ENCODE results near the gene SASH1. TPM values are rescaled to one million over a fixed set of nuclear protein-coding genes. Genes with fewer than 3 reads are reported as not detected.

SASH1 gene
- total and polyA plus RNA-seq, 2 donors (not counting 3 experiments of a cell fraction or from before 2014, with no cell fraction given): 18.5 to 103 TPM

DNA sequence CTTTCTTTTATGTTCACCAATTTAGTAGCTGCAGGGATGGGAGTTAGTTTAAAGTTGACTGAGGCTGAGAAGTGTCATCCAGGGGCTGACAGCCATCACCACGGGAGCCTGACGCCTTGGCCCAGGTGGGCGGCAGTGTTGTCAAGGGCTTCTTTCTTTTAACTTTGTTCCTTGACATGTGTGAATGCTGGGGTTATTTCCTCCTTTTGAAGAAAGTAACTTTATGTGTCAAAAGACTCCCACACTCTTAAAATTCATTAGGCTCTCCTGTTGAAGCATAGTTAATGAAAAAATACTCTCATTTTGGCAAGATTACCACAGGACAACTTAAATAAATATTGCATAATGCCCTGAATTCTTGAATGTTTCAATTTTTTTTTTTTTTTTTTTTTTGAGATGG lies 50.0 kb downstream of the SASH1 start:
- H3K9ac ChIP-seq (replicated peaks; ENCODE audit: extremely low read depth, insufficient read depth, low read length): no peak overlapping the region
- H3K27ac ChIP-seq (ENCODE audit: insufficient read depth, low read depth, low read length): no peak overlapping the region
- H3K4me1 ChIP-seq (ENCODE audit: control insufficient read depth, extremely low read depth, insufficient read depth, low read length): peaks cover 20% of the 10 kb centered on the region
- no peaks in the 10 kb centered on the region for H3K27me3 ChIP-seq (ENCODE audit: control insufficient read depth in 2 of 2, insufficient read depth in 2 of 2, low read length in 2 of 2)
- BruUV-seq (replicated peaks): no TSS peak
- H3K36me3 ChIP-seq (ENCODE audit: control insufficient read depth in 2 of 2, extremely low read depth in 1 of 2, insufficient read depth in 2 of 2, low read length in 2 of 2): peaks cover 2 to 7% of the 10 kb centered on the region in 2 experiments
- ChIA-PET CTCF (interaction anchor here (1.1 kb wide), 1 partner anchor 215 kb away, joined by 3 read pairs; no protein-coding TSS in a partner anchor), POLR2A (no interaction called here)
- dilution Hi-C loops (cut with MboI; ENCODE audit: extremely low pct_ligation_motif_present, low sequenced_read_pairs) (no loop called here), intact Hi-C loops (cut with micrococcal nuclease) (no loop called here)
- TF ChIP-seq JUN (IDR thresholded peaks at IDR 0.05; ENCODE audit: borderline replicate concordance, insufficient read depth, insufficient read length, low read depth) (no peak), GATA2 (IDR thresholded peaks at IDR 0.05; ENCODE audit: insufficient read depth, insufficient read length, low read depth, low read length) (no peak), POLR2A (IDR thresholded peaks at IDR 0.05; ENCODE audit: low read depth, low read length) (no peak), EZH2 (IDR thresholded peaks at IDR 0.05; ENCODE audit: borderline replicate concordance, low read depth, low read length, severe bottlenecking) (no peak), POLR2AphosphoS5 (IDR thresholded peaks at IDR 0.05; ENCODE audit: insufficient read depth, low read depth, low read length) (no peak), FOS (IDR thresholded peaks at IDR 0.05; ENCODE audit: borderline replicate concordance, insufficient read depth, low read length) (no peak)
- TF ChIP-seq, protein P1, sequence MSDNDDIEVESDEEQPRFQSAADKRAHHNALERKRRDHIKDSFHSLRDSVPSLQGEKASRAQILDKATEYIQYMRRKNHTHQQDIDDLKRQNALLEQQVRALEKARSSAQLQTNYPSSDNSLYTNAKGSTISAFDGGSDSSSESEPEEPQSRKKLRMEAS (IDR thresholded peaks at IDR 0.05; ENCODE audit: insufficient read depth, insufficient read length): no peak
- H3K79me2 ChIP-seq (ENCODE audit: control insufficient read depth, insufficient read depth, low read length): peaks cover 77% of the 10 kb centered on the region
- H3K9me1 ChIP-seq (replicated peaks; ENCODE audit: control insufficient read depth, extremely low read depth, insufficient read depth, low read length): no peaks in the 10 kb centered on the region
- FAIRE-seq (no peak), DNase-seq (ENCODE audit: low read depth, low spot score) (no peak)
- H3K4me3 ChIP-seq (replicated peaks in 1 of 3; ENCODE audit: insufficient read depth in 1 of 3, low read depth in 1 of 3, low read length in 3 of 3): no peak overlapping the region
- H3K4me2 ChIP-seq (ENCODE audit: insufficient read depth, low read length): no peak overlapping the region
- no peak overlapping the region for H2AFZ ChIP-seq (ENCODE audit: low read depth, low read length)
- H3K9me3 ChIP-seq (replicated peaks; ENCODE audit: control insufficient read depth, insufficient read depth, low read length): no peaks in the 10 kb centered on the region
- no peaks in the 10 kb centered on the region for H4K20me1 ChIP-seq (replicated peaks; ENCODE audit: control insufficient read depth, extremely low read depth, insufficient read depth, low read length)

DNA sequence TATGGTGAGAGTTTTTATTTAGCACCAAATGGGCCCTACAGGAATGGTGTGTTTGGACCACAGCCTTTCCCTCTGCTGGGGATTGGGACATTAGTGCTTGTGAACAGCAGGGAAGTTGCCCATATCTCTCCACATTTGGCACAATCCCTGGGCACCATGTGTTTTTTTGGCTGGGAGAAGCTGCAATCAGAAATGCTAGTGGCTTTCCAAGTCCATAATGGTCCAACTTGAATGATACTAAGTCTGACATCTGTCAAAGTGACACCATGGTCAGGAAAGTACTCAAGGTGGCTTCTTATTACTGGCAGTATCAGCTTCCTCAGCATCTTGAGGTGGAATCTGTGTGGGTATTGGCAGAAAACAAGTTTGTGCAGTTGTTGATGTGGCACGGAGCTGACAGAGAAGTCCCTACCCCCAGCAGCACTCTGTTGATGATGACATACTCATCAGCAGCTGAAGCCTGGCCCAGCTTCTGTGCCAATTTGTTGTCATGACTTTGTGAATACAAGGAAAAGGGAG lies 53.0 kb downstream of the SASH1 start:
- DNase-seq (ENCODE audit: low read depth, low spot score): peak; percentile 51
- intact Hi-C loops (cut with micrococcal nuclease): no loop called here
- Histone ChIP-seq H2AFZ (ENCODE audit: low read depth, low read length) (no peak overlapping the region), H3K27ac (ENCODE audit: insufficient read depth, low read depth, low read length) (peak overlapping the region; percentile 98), H3K4me1 (ENCODE audit: control insufficient read depth, extremely low read depth, insufficient read depth, low read length) (peaks cover 41% of the 10 kb centered on the region), H4K20me1 (replicated peaks; ENCODE audit: control insufficient read depth, extremely low read depth, insufficient read depth, low read length) (no peaks in the 10 kb centered on the region), H3K79me2 (ENCODE audit: control insufficient read depth, insufficient read depth, low read length) (peaks cover 80% of the 10 kb centered on the region), H3K9me3 (replicated peaks; ENCODE audit: control insufficient read depth, insufficient read depth, low read length) (no peaks in the 10 kb centered on the region), H3K9ac (replicated peaks; ENCODE audit: extremely low read depth, insufficient read depth, low read length) (no peak overlapping the region), H3K4me2 (ENCODE audit: insufficient read depth, low read length) (no peak overlapping the region), H3K27me3 (ENCODE audit: control insufficient read depth in 2 of 2, insufficient read depth in 2 of 2, low read length in 2 of 2) (no peaks in the 10 kb centered on the region), H3K4me3 (replicated peaks in 1 of 3; ENCODE audit: insufficient read depth in 1 of 3, low read depth in 1 of 3, low read length in 3 of 3) (no peak overlapping the region), H3K9me1 (replicated peaks; ENCODE audit: control insufficient read depth, extremely low read depth, insufficient read depth, low read length) (no peaks in the 10 kb centered on the region), H3K36me3 (ENCODE audit: control insufficient read depth in 2 of 2, extremely low read depth in 1 of 2, insufficient read depth in 2 of 2, low read length in 2 of 2) (peaks cover 2 to 4% of the 10 kb centered on the region in 2 experiments)
- no TSS peak for BruUV-seq (replicated peaks)
- CTCF ChIA-PET: interaction anchor here (0.9 to 1.5 kb wide), 5 partner anchors 9 to 69 kb away, joined by 3 to 6 read pairs (median 3); no protein-coding TSS in a partner anchor
- POLR2A ChIA-PET: no interaction called here
- FAIRE-seq: peak; percentile 8
- TF ChIP-seq, protein P2, sequence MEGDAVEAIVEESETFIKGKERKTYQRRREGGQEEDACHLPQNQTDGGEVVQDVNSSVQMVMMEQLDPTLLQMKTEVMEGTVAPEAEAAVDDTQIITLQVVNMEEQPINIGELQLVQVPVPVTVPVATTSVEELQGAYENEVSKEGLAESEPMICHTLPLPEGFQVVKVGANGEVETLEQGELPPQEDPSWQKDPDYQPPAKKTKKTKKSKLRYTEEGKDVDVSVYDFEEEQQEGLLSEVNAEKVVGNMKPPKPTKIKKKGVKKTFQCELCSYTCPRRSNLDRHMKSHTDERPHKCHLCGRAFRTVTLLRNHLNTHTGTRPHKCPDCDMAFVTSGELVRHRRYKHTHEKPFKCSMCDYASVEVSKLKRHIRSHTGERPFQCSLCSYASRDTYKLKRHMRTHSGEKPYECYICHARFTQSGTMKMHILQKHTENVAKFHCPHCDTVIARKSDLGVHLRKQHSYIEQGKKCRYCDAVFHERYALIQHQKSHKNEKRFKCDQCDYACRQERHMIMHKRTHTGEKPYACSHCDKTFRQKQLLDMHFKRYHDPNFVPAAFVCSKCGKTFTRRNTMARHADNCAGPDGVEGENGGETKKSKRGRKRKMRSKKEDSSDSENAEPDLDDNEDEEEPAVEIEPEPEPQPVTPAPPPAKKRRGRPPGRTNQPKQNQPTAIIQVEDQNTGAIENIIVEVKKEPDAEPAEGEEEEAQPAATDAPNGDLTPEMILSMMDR (IDR thresholded peaks at IDR 0.05; ENCODE audit: extremely low read depth in 1 of 2, insufficient read depth in 1 of 2, low read depth in 1 of 2, low read length in 2 of 2): no peak
- no peak for TF ChIP-seq EZH2 (IDR thresholded peaks at IDR 0.05; ENCODE audit: borderline replicate concordance, low read depth, low read length, severe bottlenecking)
- no peak for TF ChIP-seq FOS (IDR thresholded peaks at IDR 0.05; ENCODE audit: borderline replicate concordance, insufficient read depth, low read length)
- TF ChIP-seq JUN (IDR thresholded peaks at IDR 0.05; ENCODE audit: borderline replicate concordance, insufficient read depth, insufficient read length, low read depth): no peak
- TF ChIP-seq, protein P1 (IDR thresholded peaks at IDR 0.05; ENCODE audit: insufficient read depth, insufficient read length): no peak
- no peak for TF ChIP-seq POLR2A (IDR thresholded peaks at IDR 0.05; ENCODE audit: low read depth, low read length)
- no peak for TF ChIP-seq MYC (IDR thresholded peaks at IDR 0.05; ENCODE audit: low read depth, low read length)
- TF ChIP-seq GATA2 (IDR thresholded peaks at IDR 0.05; ENCODE audit: insufficient read depth, insufficient read length, low read depth, low read length): no peak
- no peak for TF ChIP-seq POLR2AphosphoS5 (IDR thresholded peaks at IDR 0.05; ENCODE audit: insufficient read depth, low read depth, low read length)
- dilution Hi-C loops (cut with MboI; ENCODE audit: extremely low pct_ligation_motif_present, low sequenced_read_pairs): no loop called here

Measured in endothelial cell of umbilical vein (primary cell).